HG03378 (cell line): ENCODE measurements around the gene FAM219A.

Experiments used
- ATAC-seq: cut with Tn5 transposase; IDR thresholded peaks from one replicate; pipeline ENCODE4 v1.9.1; 2021; ENCODE audit warnings: mild to moderate bottlenecking, moderate library complexity; ENCODE audit not compliant: unreplicated experiment

Gene FAM219A, protein sequence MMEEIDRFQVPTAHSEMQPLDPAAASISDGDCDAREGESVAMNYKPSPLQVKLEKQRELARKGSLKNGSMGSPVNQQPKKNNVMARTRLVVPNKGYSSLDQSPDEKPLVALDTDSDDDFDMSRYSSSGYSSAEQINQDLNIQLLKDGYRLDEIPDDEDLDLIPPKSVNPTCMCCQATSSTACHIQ

GRCh38 chr9:34458013-34458958 is at the start of gene FAM219A, which contains the start of gene DNAI1:
FAM219A (minus strand) TSS chr9:34458570; CDS start chr9:34458263, 307 bp downstream.
DNAI1 (plus strand) TSS chr9:34458805; CDS start chr9:34459006, 201 bp downstream.
- ATAC-seq: peak; percentile 92

- no peak for ATAC-seq
Observed at GRCh38 chr9:34507966-34508365, 49.6 kb upstream of the FAM219A start.

- ATAC-seq: no peak
Observed at GRCh38 chr9:34507556-34507955, 49.2 kb upstream of the FAM219A start.

DNA sequence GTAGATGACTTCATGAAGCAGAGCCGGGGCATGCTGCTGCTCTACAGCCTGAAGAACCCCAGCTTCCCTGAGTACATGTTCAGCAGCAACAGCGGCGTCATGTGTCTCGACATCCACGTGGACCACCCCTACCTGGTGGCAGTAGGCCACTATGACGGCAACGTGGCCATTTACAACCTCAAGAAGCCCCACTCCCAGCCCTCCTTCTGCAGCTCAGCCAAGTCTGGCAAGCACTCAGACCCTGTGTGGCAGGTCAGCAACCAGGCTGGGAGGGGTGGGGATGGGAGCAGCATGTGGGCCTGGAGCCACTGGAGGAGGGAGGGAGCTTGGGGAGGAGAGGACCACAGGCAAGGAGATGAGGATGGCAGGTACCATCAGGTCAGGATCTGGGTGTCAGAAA is 48.3 kb upstream of the FAM219A start:
- no peak for ATAC-seq

- ATAC-seq: no peak
Observed at GRCh38 chr9:34505370-34506120, 47.2 kb upstream of the FAM219A start.

- no peak for ATAC-seq
Observed at GRCh38 chr9:34503406-34503805, 45.0 kb upstream of the FAM219A start.

DNA sequence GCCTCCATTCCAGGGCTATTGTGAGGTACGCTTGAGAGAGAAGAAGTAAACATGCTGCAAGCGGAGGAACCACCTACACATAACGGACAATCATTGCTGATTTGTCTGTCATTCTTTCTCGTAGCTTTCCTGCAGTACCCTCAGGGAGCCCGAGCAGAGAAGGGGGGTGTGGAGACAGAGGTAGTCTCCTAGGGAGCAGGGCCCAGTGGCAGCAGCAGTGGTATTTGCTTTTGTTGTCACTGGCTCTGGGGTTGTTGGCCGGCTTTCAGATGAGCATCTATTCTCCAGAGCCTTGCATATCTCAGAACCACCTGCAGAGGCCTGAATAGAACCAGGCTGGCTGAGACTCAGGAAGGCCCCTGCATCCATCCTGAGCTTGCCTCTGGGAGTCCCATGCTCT is 44.5 kb upstream of the FAM219A start:
- no peak for ATAC-seq

- ATAC-seq: no peak
Observed at GRCh38 chr9:34502471-34502870, 44.1 kb upstream of the FAM219A start.

DNA sequence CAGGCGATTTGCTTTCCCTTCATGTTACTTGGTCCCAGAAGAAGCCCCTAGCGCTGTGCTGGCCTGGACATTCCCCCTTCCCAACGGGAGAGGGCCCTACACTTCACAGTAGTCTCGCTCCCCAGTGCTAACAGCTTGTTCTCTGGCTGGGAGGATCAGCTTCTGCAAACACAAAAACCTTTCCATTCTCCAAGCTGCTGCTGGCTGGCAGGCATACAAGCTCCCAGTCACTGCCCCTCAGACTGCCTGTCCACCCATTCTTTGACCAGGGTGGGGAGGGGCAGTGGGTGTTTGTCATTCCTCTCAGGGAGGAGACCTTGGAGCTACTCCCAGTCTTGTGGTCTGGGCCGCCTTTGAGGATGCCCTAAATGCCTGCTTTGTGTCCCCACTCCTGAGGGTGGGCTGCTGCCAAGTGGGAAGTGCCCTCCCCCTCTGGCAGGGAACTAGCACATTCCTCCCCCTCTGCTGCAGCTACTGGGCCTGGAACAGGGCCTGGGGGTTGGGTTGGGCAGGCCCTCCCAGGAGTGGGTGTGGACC is 43.6 kb upstream of the FAM219A start:
- no peak for ATAC-seq

DNA sequence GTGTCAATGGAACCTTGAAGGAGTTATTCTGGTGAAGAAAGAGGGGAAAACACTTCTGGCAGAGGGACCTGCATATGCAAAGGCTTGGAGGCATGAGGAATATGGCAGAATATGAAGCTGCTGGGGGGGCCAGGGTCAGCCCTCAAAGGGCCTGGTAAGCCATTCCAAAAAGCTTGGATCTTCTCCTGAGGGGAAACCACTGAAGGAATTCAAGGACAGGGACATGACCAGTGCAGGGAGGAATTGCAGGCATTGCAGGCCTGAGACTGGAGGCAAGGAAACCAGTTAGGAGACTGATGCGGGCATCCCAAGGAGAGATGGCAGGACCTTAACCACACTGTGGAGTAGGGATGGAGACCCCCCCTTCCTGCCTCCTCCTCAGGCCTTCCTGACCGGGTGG is 43.0 kb upstream of the FAM219A start:
- no peak for ATAC-seq

DNA sequence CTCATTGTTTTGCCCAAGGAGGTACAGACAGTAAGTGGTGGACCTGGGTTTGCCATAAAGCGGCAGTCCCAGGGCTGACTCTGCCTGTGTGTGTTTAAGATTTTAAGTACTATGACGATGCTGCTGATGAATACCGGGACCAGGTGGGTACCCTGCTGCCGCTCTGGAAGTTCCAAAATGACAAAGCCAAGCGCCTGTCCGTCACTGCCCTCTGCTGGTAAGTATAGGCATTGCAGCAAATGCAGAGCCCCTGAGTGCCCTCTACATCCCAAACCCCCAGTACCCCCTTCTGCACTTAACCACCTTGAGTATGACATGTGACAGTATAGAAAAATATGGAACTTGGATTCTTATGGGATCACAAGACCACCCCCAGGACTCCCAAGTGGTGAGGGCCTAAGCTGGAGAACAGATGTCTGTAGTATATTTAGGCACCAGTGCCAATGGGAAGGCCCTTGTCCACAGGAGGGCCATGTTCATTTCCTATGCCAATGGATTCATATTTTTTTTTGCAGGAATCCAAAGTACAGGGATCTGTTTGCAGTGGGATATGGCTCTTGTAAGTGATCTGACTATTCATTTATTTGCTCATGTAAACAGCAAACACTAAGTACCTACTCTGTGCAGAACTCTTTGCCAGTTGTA is 42.4 kb upstream of the FAM219A start:
- ATAC-seq: no peak

DNA sequence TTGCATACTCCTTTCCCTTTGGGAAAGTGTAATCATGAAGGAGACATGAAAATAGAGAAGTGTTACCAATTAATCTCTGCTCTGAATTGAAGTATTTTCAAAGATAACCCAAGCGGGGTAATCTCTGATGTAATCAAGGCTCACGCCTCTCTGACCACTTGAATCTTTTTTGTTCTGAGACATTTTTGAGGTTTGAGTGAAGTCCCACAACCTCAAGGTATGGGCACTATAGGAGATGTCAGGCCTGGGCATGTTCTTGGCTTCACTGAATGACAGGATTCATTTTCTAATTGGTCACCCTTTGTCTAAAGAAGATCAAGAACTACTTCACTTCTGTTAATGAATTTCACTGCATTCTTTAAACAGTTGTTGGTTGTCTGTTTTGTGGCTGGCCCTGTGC is 40.7 kb upstream of the FAM219A start:
- ATAC-seq: no peak

DNA sequence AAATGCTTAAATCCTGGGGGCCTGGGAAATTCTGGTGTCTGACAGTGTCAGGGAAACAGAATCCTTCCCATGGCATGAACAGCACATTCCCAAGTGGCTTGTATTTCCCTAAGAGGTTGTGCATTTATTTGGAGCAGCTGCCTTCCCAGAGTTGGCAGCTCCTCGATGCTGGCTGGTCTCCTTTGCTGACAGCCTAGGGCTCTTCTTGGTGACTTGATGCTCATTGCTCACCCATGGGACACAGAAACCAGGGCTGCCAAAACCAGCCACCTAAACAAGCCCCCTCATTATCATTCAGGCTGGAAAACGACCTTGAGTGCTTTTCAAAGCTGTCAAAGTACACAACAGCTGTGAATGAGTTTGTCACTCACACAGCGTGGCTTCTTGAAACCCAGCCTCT is 40.2 kb upstream of the FAM219A start:
- no peak for ATAC-seq

DNA sequence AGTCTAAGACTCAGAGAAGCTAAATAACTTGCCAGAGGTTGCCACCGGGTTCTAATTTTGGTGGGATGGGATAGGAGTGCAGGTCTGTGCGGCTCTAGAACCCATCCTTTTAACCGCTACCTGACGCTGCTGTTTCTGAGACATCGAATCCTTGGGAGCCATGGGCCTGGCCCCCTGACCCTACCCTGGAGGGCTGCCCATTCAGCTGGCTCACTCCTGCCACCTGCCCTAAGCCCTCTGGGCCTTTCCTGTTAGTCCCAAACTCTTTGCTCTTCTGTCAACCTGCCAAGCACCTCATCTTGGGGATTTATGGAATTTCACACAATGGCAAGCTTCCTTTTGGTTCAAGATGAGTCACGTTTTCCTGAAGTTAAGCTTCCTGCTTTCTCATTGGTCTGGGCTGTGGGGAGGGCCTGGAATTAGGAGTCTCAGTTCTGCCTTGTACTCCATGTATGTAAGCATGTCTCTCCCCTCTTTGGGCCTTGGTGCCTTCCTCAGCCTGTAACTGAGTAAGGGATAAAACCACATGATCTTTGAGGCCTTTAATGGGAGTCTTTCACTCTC is 37.9 kb upstream of the FAM219A start:
- ATAC-seq: no peak

DNA sequence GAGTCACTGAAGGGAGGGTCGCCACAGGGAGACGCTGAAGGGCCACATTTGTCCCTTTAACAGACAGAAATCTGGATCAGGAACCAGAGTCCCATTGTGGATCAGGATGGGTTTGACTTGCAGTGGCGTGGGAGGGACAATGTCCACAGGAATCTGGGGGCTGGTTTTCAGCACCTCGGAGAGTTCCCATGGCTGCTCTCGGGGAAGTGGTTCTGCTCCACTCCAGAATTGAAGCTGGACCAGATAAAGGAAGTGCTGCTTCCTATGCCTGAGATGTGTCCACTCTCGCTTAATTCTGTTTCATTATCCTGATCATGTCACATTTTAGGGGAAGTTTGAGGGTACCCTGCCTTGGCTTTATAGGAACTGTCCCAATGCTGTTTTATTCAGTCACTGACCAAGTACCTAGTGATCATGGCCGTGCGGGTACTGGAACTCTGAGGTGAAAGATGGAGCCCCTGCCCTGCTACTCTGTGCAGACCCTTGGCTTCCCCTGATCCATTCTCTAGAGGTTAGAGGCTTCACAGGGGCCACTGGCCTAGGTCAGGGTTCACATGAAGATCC is 35.7 kb upstream of the FAM219A start:
- no peak for ATAC-seq

DNA sequence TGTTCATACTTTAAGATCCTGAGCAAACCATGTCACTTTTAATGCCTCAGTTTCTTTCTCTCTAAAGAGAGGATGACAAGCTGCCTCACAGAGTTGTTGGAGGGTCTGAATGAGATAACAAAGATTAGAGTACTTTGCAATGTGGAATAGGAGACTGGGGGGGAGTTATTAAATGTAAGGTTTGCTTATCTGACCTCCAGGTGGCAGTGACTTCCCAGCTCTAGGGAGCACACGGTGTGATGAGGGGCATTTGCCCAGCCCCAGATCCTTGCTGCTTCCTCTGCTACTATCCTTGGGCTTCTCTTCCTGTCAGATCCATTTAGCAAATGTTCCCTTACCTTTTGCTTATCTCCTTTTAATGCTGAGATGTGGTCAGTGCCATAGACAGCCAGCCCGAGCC is 33.7 kb upstream of the FAM219A start:
- no peak for ATAC-seq

DNA sequence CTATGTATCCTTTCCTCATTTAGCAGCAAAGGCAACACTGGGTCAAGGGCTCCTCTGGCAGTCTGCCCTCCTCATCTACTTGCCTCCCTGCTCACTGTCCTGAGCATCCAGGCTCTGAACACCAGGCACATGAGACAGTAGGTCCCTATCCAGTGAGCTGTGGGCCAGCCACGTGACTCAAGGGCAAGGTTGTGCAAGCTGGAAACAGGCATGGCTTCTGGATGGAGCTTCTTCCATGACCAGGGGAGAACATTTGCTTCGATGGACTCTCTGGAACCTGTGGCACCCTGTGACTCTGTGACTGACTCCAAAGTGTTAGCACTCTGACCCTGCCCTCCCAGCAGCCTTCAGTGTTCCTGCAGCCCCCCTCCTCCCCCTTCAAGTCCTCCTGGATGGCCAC is 33.2 kb upstream of the FAM219A start:
- ATAC-seq: no peak

DNA sequence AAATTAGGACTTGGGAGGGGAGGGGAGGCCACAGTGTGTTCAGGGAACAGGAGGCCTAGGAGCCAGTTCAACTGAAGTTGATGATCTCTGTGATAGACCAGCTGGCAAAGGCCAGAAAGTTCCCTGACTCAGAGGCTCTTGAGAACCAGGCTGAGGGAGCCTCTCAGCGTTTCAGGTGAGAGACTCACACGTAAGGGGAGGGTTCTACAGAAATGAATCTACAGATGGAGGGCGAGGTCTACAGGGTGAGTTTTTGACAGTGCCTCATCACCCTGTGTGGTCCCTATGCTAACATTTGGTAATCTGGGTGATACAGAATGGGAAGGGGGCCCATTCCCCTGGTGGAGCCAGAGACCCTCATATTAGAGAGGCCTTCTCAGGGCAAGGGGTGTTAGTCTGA is 32.4 kb upstream of the FAM219A start:
- ATAC-seq: no peak

- ATAC-seq: no peak
Observed at GRCh38 chr9:34490360-34490759, 32.0 kb upstream of the FAM219A start.

GRCh38 chr9:34486572-34486971 is 28.2 kb upstream of the FAM219A start:
- no peak for ATAC-seq
